ENCODE results near the gene PUS10.
A peak's percentile ranks its signal among the peaks of the same experiment; 100 is the strongest.

Gene PUS10, protein sequence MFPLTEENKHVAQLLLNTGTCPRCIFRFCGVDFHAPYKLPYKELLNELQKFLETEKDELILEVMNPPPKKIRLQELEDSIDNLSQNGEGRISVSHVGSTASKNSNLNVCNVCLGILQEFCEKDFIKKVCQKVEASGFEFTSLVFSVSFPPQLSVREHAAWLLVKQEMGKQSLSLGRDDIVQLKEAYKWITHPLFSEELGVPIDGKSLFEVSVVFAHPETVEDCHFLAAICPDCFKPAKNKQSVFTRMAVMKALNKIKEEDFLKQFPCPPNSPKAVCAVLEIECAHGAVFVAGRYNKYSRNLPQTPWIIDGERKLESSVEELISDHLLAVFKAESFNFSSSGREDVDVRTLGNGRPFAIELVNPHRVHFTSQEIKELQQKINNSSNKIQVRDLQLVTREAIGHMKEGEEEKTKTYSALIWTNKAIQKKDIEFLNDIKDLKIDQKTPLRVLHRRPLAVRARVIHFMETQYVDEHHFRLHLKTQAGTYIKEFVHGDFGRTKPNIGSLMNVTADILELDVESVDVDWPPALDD

DNA sequence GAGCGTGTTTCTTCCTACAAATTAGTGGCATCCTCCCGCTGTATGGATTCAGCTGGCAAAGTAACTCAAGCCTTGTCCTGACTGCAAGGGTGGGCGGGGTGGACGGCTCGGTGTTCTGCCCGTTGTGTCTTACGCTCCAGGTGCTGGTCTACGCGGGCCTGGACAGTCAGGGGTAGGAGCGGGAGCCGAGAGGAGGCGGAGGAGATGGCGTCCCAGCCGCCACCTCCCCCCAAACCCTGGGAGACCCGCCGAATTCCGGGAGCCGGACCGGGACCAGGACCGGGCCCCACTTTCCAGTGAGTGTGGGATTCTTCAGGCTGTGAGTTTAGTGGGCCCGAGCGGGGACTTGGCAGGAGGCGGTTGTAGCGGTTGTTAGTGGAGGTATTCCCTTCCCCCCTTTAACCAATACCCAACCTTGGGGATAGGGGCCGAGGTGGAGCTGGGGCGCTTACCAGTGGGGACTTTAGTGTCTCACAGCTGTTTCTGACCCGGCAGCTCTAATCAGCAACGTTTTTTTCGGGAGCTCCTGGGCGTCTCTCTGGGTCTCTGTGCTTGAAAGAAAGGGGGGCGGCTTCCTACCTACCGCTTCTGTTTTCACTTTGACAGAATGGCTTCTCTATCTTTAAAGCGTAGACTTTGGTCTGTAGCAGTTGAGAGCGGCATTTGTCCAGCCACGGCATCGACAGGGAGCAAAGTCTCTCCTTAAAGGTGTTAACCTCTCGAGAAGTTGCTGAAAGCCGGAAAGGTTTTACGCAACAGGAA is at the start of gene PUS10, which contains the start of gene PEX13:
PUS10 (minus strand) TSS at position 700 of the 762 bp plus-strand sequence. CDS start 6,365 bp downstream, outside the sequence.
PEX13 (plus strand) TSS at position 165 of the 762 bp plus-strand sequence; CDS start at position 205, 40 bp downstream.
- peak within 1 kb of the TSS; percentile 96 for H3K4me3 ChIP-seq (ENCODE audit: low read length)
- peak; percentile 83 for DNase-seq (ENCODE audit: low read depth)
- TF ChIP-seq, protein P1, sequence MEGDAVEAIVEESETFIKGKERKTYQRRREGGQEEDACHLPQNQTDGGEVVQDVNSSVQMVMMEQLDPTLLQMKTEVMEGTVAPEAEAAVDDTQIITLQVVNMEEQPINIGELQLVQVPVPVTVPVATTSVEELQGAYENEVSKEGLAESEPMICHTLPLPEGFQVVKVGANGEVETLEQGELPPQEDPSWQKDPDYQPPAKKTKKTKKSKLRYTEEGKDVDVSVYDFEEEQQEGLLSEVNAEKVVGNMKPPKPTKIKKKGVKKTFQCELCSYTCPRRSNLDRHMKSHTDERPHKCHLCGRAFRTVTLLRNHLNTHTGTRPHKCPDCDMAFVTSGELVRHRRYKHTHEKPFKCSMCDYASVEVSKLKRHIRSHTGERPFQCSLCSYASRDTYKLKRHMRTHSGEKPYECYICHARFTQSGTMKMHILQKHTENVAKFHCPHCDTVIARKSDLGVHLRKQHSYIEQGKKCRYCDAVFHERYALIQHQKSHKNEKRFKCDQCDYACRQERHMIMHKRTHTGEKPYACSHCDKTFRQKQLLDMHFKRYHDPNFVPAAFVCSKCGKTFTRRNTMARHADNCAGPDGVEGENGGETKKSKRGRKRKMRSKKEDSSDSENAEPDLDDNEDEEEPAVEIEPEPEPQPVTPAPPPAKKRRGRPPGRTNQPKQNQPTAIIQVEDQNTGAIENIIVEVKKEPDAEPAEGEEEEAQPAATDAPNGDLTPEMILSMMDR (IDR thresholded peaks at IDR 0.05; ENCODE audit: insufficient read depth, low read depth, low read length, missing control alignments) = no peak

DNA sequence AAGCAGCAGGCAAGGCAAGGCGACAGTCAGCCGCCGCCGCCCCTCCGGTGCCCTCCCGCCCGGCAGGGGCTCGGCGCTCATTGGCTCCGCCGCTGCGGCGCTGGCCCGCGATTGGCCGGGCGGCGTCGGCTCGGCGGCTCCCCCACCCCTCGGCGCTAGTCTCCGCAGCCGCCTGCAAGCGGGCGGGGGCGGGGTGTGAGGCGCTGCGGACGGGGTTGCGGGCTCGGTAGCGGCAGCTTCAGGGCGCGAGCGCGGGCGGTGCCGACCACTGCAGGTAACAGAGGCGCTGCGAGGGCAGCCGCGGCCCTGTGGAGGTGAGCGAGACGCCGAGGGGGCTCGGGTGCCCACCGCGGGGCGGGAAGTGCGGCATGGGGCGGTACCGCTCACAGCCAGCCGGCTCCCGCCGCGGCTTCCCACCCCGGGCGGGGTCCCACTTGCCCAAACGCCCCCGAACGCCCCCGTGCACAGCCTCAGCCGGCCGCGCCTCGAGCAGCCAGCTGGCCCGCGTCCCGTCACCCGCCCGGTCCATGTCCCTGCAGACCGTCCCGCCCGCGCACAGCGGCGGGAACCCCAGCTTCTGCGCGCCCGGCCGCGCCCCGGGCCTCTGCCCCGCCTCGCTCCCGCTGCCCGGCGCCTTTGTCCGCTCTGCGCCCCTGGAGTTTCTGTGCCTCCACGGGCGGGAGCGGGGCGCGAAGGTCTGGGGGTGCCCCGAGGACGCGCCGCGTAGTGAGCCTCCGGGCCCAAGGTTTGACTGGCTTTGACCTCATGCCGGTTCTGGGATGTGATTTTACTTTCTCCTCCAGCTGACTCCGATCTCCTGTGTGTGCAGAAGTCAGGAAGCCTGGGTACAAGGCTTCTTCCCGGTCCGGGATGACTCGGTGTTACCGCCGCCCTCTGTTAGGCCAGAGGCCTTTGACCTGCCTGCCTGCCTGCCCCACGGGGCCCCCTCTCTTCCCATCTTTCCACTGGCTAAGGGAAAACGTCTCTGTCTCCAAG is 48.0 kb upstream of the PUS10 start, which contains the start of gene SANBR:
SANBR (plus strand) TSS at position 158 of the 996 bp plus-strand sequence. CDS start 4,480 bp downstream, outside the sequence.
- TF ChIP-seq, protein P1 (IDR thresholded peaks at IDR 0.05; ENCODE audit: insufficient read depth, low read depth, low read length, missing control alignments) = no peak
- peak within 1 kb of the TSS; percentile 61 for H3K4me3 ChIP-seq (ENCODE audit: low read length)
- peak; percentile 91 for DNase-seq (ENCODE audit: low read depth)

DNA sequence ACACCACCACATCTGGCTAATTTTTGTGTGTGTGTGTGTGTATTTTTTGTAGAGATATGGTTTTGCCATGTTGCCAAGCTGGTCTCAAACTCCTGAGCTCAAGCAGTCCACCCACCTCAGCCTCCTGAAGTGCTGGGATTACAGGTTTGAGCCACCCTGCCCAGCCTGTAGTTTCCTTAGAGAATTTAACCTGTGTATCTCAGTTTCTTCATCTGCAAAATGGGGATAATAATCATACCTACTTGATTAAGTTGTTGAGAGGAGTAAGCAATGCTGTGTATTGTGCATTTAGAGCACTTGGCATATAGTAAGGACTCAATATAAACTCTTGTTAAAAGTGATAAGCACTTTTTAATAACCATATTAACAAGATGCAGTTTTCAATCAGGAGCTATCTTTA is 41.3 kb upstream of the PUS10 start:
- H3K4me3 ChIP-seq (ENCODE audit: low read length) = no peak overlapping the region
- no peak for DNase-seq (ENCODE audit: low read depth)
- TF ChIP-seq, protein P1 (IDR thresholded peaks at IDR 0.05; ENCODE audit: insufficient read depth, low read depth, low read length, missing control alignments) = no peak

DNA sequence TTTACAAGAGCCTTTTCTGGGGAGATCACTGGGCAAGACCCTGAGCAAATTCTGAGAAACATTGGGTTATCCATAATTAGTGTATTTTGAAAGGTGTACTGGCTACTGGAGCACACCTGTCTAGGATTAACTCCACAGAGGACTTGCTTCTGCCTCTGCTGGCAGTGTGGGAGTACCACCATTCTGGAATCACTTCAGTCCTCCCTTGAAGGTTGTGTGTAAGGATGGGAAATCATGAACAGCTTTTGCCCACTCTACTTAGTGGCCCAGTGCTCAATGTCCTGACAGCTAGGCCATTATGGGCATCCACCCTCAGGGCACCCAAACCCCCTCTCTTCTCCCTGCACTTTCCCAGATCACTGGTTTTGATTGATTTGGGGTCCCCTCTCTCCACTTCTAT is 39.5 kb upstream of the PUS10 start:
- no peak for DNase-seq (ENCODE audit: low read depth)
- TF ChIP-seq, protein P1 (IDR thresholded peaks at IDR 0.05; ENCODE audit: insufficient read depth, low read depth, low read length, missing control alignments) = no peak
- H3K4me3 ChIP-seq (ENCODE audit: low read length) = no peak overlapping the region

DNA sequence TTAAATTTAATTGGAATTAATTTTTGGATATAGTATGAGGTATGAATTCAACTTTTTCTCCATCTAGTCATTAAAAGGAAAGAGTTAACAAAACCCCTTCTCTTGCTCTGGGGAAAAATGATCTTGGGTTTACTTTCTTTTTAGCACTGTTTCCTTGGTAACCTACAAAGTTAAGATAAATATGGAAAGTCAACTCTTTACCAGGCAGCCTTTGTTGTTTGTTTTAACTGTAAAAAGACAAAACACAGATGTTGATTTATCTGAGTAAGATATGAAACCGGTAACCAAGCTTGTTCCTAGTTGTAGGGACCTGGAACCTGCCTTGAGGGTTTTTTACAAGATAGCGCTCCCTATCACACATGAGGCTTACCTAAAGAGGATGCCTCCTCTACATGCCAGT is 37.5 kb upstream of the PUS10 start:
- TF ChIP-seq, protein P1 (IDR thresholded peaks at IDR 0.05; ENCODE audit: insufficient read depth, low read depth, low read length, missing control alignments) = no peak
- DNase-seq (ENCODE audit: low read depth) = no peak
- H3K4me3 ChIP-seq (ENCODE audit: low read length) = no peak overlapping the region

DNA sequence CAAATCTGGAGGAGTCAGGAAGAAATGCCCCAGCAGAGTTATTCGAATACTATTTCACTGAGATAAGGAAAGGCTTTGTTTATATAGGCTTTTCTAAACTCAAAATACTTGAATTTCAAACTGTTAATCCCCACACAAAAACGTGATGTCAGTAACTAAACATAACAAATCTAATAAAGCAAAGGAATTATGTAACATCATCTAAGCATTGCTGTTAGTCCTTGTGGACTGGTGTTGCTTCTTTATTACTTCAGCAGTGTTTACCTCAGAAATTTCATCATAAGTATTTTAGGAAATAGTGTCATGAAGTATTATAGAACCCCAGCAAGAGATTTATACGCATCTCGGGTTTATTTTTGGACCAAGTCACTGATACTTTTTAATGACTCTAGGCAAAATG is 27.9 kb upstream of the PUS10 start:
- no peak overlapping the region for H3K4me3 ChIP-seq (ENCODE audit: low read length)
- TF ChIP-seq, protein P1 (IDR thresholded peaks at IDR 0.05; ENCODE audit: insufficient read depth, low read depth, low read length, missing control alignments) = no peak
- DNase-seq (ENCODE audit: low read depth) = no peak
